Measurements from ENCODE around the gene FAM13A.
A peak's percentile ranks its signal among the peaks of the same experiment; 100 is the strongest.
"Not testable (repeated sequence)": the region's sequence is repeated elsewhere in the genome, so short reads cannot be mapped to it uniquely, and the experiment has no call there.

FAM13A gene

GRCh38 chr4:89056953-89057398, at the start of gene FAM13A:
TSS of gene FAM13A (minus strand) at chr4:89057185. CDS start at chr4:89056964, 221 bp downstream.
- no peak for DNase-seq

DNA sequence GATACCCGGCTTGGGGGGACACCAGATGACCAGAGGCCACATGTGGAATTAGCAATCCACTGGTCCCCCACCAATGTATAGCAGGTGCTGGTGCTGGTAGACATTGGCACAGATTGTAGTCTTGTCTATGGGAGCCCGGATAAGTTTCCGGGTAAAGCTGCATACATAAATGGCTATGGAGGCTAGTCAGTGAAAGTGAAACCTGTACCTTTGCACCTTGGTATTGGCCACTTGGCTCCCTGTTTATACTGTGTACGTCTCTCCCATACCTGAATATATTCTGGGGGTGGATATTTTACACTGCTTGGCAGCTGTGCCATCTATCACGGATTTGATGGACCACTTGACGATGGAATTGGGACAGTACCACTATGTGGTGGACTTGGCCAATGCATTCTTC, 48.7 kb upstream of the FAM13A start:
- DNase-seq: no peak

DNA sequence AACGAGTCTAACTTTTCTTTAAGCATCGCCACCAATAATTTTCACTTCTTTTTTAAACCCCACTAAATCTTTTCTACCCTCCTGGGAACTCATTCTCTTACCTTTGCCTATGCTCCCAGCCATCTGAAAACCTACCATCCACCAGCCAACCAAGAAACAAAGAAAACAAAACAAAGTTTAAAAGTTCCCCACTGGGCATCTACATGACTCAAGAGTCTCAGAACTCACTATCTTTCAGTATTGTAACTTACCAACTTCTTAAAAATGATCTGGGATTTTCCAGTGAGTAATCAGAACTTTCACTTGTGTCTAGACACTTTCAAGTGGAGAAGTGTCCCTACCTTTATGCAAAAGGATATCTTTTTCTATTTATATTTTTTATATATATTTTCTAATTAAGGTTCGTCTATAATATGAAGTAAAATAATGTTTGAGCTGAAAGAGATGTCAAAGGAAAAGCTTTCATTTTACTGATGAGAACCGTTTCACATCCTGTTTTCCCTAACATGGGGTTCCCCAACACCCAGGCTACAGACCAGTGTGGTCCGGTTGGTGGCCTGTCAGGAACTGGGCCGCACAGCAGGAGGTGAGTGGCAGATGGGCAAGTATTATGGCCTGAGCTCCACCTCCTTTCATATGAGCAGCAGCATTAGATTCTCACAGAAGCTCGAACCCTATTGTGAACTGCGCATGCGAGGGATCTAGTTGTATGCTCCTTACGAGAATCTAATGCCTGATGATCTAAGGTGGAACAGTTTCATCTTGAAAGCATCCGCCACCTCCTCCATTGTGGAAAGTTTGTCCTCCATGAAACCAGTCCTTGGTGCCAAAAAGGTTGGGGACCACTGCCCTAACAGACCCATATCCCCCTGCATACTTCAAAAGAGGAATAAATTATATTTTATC, 44.5 kb upstream of the FAM13A start:
- peak; percentile 16 for DNase-seq

DNA sequence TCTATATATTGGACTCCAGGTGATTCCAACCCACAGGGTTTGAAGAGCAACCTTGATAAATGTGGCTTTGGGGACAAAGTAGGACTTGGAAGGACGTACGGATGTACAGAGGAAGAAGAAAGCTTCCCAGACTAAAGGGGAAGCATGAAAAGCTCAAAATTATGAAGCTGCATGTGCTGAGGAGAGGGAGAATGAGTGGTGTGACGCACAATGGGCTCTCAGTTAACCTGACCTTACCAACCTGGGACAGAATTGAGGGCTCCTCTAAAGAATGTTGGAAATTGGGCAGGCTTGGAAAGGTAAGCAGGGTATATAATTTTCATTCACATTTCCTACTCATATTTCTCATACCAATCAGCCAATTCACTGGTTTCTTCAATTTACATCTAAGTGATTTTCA, 43.9 kb upstream of the FAM13A start:
- DNase-seq: no peak

GRCh38 chr4:89099471-89099870, 42.5 kb upstream of the FAM13A start:
- no peak for DNase-seq

GRCh38 chr4:89099034-89099433, 42.0 kb upstream of the FAM13A start:
- no peak for DNase-seq

DNA sequence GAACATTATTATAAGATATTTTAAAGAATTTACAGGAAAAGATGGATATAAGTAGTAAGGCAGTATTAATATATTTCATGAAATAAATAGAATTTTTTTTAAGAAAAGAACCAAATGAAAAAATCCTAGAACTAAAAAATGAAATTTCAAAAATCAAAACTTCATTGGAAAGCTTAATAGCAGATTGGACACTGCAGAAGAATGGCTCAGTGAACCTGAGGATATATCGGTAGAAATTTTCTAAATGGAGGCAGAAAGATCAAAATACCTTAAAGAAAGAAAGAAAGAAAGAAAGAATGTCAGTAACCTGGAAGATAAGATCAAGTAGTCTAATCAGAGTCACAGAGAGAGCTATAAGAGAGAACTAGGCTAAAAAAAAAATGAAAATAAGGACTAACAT, 21.3 kb upstream of the FAM13A start:
- DNase-seq: no peak

DNA sequence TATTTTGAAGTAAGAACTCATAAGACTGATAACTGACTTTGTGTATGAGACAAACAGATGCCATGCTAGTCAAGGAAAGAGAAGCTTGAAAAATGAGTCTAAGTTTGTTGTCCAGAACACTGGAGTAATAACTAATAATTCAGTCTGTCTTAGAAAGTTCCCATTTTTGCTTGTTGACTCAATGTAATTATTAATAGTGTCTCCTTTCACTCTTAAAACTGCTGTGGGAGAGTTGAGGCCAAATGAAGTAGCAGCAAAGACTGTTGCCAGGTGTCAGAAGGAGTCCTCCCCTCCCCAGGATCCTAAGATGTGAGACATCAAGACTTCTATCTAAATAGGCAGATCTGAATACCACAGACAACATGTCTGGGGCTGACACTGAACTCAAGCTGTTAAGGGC, 20.8 kb upstream of the FAM13A start:
- no peak for DNase-seq

DNA sequence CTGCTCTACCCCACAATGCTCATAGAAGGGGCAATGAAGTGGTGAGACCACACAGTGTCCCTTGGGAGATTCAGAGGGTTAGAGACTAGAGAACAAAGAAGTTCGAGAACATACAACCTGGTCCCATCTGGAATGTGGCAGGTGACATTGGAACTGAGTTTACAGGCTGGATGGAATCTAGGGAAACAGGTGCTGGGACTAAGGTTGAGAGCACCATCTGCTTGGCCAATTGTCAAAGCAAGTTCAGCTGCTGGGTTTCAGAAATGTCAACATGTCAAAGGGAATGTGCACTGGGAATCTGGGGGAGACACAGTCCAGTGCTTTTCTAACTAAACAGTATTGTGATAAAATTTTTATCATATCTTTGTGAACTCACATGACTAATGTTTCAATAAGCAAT, 15.9 kb upstream of the FAM13A start:
- no peak for DNase-seq

GRCh38 chr4:89071311-89071710, 14.3 kb upstream of the FAM13A start:
- no peak for DNase-seq

GRCh38 chr4:89070041-89070440, 13.1 kb upstream of the FAM13A start:
- no peak for DNase-seq

DNA sequence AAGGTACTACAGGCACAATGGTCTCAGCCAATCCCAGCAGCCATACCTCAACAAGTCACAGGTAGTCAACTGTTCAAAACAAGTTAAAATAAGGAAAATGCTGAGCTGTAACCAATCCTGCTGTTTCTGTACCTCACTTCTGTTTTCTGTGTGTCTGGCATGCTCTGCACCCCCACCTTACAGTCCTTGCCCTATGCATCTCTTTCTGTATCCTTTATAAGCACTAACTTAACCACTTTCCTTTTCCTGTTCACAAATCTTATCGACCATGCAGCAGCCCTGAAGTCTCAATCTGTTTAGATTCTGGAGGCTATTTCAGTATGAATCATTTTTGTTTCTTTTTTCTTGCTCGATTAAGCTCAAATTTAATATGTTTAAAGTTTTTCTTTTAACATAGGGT, 12.5 kb upstream of the FAM13A start:
- DNase-seq: no peak

DNA sequence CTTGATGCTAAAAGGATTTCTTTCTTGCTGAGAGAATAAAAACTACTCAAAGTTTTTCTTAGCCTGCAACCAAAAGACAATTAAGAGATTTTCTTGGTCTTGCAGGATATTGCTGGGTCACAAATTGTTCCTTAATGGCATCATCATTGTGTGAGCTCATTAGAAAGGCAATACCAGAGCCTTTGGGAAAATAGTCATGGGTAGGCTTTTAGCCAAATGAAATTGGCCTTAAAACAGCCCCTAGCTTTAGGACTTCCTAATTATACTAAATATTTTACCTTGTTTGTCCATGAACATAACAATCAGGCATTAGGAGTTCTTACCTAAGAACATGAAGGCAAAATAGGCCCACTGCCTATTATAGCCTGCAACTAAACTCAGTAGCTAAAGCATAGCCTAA, 10.4 kb upstream of the FAM13A start:
- no peak for DNase-seq

GRCh38 chr4:89064848-89065247, 7.9 kb upstream of the FAM13A start:
- no peak for DNase-seq

DNA sequence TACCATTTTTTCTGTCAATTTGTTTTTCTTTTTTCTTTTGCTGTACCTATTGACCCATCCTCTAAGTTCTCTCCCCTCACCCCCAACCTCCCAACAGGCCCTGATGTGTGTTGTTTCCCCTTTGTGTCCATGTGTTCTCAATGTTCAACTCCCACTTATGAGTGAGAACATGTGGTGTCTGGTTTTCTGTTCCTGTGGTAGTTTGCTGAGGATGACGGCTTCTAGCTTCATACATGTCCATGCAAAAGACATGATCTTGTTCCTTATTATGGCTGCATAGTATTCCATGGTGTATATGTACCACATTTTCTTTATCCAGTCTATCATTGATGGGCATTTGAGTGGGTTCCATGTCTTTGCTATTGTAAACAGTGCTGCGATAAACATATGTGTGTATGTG, 859 bp upstream of the FAM13A start:
- DNase-seq: not testable (repeated sequence)

DNA sequence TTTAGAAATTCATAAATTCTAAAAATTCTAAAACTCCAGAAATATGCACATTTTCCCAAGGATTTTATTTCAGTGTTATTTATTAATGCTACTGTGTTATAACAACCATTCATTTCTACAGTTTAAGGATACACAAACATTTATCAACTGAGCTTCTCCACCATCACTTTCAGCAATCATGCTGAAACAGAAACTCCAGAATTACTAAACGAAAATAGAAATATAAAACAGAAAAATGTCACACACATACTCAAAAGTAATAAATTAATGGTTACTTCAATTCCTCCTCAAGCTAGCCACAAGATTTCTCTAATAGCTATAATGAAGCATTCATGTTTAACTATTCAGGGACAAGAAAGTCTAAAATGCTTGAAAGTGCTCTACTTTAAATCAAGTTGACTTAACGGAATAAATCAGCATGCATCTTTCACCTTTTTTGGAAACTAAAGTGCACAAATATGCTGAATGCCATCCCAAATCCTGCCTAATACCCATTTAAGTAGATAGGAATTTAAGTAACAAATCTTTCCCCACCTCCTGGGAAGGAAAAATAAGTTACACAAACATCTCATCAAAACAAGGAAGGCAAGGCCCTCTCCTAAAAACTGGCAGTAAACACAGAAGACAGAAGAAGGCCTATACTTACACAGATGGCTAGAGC, 563 bp downstream of the FAM13A start:
- no peak for DNase-seq

DNA sequence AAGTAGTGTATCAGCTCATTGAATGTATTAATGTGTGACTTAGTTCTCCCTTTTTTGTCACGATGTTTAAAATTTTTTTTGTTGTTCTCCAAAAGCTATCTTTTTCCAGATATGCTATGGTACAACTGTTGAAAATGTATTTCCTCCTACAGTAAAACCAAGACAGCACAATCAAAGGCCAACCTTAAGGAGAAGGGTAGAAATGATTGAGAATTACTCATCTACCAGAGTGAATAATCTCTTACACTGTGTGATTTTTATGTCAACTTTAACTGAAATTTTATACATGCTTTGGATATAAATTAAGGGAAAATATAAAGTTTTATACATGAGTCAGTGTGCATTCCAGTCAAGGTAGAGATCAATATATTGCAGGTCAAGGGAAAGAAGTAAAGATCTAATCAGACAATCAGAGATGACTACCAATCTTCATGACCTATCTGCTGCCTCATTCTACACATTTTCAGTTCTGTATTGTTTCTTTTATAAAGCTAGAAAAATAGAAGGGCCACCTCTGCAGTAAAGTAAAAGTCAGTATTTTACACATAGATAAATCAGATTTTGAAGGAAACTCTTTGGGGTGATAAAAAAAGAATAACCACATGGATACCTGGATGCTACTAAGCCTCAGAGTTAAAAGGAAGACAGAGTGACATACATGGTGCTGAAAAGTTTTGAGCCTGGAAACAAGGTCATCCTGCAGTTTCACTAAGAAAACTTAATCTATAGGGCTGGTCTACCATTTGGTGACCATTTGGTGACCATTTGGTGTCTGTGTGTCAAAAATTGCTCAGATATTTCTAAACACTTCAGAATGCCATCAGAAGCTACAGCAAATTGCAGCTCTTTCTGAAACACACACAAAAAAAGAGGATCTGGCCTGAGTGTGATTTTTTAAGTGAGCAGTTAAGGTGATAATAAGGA, 1.6 kb downstream of the FAM13A start:
- DNase-seq: no peak

- no peak for DNase-seq
Measured at GRCh38 chr4:89054627-89055026, 2.4 kb downstream of the FAM13A start.

- no peak for DNase-seq
Measured at GRCh38 chr4:89049853-89050252, 7.1 kb downstream of the FAM13A start.

GRCh38 chr4:89048906-89049601, 7.9 kb downstream of the FAM13A start:
- DNase-seq: no peak

DNA sequence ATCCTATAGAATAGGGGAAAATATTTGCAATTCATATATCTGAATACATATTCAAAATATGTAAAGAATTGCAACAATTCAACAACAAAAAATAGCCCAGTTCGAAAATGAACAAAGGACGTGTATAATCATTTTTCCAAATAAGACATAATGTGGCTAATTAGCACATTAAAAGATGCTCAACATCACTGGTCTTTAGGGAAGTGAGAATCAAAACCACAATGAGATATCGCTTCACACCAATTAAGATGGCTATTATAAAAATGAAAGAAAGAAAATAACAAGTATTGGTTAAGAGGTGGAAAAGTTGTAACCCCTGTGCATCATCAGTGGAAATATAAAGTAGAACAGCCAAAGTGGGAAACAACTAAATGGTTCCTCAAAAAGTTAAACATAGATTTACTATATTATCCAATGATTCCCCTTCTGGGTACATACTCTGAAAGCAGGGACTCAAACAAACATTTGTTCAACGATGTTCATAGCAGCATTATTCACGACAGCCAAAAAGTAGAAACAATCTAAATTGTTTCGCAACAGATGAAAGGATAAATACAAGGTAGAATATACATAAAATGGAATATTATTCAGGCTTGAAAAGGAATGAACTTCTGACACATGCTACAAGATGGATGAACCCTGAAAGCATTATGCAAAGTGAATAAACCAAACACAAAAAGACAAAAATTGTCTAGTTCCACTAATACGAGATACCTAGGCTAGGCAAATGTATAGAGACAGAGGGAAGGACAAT, 12.7 kb downstream of the FAM13A start:
- DNase-seq: no peak

- DNase-seq: no peak
Measured at GRCh38 chr4:89042055-89042454, 14.9 kb downstream of the FAM13A start.
